Measurements from ENCODE around the gene YIF1B.

Gene YIF1B

DNA sequence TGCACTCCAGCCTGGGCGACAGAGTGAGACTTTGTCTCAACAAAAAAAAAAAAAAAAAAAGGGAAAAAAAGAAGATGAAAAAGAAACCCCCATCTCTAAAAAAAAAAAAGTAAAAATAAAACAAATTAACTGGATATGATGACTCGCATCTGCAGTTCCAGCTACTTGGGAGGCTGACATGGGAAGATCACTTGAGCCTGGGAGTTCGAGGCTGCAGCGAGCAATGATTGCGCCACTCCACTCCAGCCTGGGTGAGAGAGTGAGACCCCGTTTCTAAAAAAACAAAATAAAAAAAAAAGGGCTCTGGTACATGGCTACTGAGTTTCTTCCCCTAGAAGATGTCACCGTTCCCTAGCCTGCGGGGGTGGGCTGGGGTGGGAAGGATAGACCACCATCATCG, 17.5 kb upstream of the YIF1B start:
- no peak for DNase-seq

DNA sequence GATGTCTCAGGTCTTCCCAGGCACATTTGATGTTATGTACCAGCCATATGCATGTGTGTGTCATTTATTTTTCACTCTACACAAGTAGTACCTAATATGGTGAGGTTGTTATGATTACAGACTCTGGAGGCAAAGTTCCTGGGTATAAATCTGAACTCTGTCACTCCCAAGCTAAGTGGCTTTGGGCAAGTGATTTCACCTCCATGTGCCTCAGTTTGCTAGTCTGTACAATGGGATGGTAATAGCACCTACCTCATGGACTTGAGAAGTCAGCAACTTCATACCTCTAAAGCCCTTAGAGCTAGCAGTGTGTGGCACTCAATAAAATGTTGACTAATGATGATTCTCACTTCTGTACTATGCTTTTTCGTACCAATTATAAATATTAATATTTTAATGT, 16.0 kb upstream of the YIF1B start:
- no peak for DNase-seq

DNA sequence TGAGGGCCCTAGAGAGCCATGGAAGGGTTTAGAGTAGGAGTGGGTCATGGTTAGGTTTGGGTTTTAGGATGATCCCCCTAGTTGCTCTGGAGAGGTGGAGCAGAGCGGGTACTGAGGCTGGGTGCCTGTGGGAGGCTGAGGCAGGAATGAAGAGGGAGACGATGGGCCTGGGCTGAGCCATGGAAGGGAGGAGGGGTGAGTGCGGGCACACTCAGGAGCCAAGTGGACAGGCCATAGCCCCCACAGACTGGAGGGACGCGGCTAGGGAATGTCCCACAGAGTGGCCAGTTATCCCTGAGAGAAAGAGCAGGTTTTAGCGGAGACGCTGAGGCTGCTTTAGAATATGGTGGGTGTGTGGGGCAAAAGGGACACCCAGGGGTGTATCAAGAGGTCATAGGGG, 13.9 kb upstream of the YIF1B start:
- DNase-seq, result no peak

DNA sequence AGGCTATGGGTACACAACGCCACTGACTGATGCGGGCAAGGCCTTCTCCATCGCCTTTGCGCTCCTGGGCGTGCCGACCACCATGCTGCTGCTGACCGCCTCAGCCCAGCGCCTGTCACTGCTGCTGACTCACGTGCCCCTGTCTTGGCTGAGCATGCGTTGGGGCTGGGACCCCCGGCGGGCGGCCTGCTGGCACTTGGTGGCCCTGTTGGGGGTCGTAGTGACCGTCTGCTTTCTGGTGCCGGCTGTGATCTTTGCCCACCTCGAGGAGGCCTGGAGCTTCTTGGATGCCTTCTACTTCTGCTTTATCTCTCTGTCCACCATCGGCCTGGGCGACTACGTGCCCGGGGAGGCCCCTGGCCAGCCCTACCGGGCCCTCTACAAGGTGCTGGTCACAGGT, 10.8 kb upstream of the YIF1B start:
- no peak for DNase-seq

DNA sequence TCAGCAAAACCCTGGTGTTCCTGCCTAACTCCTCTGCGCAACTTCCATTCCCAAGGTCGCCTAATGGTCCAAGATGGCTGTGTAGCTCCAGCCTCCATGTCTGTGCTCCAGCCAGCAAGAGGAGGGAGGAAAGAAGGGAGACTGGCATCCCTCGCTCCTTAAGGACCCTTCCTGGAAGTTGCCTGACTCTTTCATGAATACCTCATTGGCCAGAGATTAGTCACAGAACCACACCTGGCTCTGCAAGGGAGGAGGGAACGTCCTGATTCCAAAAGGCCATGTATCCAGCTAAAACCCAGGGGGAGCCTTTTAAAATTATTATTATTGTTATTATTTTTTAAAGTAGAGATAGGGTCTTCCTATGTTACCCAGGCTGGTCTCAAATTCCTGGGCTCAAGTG, 8.7 kb upstream of the YIF1B start:
- DNase-seq, result no peak

DNA sequence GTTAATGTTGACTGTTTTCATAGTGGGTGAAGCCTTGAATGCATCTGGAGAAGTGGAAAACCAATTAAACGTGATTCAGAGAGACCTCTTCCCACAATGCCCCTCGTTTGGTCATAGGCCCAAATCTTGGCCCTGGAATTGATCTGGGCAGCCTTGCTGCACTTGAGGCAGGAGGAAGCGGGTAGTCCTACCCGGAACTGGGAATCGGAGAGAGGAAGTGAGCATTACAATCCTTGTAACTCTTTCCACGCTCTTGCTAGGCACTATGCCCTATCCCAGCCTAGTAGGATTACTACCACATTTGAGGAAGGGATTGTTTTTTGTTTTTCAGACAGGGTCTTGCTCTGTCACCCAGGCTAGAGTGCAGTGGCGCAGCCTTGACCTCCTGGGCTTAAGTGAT, 7.5 kb upstream of the YIF1B start:
- DNase-seq, result no peak

DNA sequence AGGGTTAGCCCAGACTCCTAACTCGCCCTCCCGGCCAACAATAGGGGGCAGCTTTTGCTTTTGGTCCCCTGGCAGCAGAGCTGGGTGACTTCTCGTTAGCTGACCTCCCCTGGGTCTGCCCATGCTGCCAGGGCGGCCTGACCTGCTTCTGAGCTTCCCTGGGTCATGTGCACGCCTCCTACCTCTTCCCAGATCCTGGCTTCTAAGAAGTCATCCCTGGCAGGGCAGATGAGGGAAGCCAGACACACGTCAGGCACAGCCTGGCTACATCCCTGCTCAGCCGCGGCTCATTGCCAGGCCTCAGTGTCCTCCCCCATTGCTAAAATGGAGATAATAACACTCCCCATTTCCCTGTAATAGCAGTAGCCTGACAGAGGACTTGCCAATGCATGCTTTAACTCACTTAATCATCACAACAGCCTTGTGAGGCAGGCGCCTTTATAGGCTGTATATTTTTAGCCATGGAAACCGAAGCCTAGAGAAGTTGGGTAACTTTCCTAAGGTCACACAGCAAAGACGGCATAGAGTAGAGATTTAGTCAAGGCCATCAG, 6.0 kb upstream of the YIF1B start:
- DNase-seq, result no peak

DNA sequence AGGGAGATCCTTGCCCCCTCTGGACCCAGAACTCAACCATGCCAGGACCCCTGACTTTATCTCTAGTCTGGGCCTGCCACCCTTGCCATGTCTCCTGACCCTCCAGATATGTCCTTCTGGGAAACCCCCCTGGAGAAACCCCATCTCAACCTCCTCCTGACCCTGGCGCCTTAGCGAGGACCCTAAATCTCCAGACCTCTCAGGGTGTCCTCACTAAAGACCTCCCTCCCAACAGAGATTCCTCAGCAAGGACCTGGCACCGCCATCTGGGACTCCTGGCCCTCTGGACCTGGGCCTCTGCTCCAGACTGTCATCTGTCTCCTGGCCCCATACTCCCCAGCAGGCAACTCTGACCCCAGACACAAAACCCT, 5.2 kb upstream of the YIF1B start:
- DNase-seq, result no peak

DNA sequence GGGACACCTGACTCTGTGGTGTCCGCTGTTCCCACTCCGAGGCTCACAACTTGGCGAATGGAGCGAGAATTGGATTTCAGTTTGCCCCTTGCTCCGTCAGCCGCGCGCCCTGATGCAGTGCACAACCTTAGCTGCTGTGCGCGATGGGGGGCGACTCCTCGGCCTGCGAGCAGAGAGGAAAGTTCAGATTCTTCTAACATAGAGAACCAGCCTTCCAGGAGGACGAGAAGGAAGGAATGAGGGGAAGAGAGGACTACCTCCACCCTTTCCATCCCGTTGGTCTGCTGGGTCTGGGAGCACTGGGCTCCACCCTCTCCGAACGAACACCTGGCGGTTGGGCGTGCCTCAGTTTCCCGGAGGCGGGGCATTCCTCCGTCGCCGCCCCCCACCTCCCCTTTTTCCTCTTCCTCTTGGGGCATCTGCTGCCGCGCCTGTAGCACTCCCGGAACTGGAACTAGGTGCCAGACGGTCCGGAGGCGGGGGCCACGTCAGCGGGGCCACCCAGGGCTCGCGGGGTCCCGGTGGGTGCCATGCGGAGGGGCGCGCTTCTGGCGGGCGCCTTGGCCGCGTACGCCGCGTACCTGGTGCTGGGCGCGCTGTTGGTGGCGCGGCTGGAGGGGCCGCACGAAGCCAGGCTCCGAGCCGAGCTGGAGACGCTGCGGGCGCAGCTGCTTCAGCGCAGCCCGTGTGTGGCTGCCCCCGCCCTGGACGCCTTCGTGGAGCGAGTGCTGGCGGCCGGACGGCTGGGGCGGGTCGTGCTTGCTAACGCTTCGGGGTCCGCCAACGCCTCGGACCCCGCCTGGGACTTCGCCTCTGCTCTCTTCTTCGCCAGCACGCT, 3.9 kb upstream of the YIF1B start, which contains the start of gene KCNK6:
Gene KCNK6 (plus strand): TSS at position 425 of the 838 bp plus-strand sequence. CDS start 106 bp downstream, at position 531.
- DNase-seq, result peak in 4 of 5 experiments; percentile 19 to 57 (median 41)

DNA sequence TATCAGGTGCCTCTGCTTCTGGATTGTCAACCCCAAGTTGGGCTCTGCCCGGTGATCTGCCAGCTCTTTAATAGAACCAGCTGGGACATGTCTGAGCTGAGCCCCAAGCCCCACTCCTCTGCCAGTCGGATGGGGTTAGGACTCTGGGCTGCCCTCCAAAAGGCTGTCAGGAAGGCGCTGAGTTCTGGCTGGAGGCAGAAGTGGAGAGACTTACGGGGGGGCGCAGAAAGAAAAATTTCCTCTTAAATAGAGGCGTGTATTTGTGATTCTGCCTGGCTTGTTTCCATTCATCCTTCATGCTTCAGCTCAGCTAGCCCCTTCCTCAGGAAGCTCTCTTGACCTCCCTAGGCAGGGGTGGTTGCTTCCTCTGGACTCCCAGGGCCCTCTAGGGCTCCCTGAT, 2.9 kb upstream of the YIF1B start:
- no peak for DNase-seq

DNA sequence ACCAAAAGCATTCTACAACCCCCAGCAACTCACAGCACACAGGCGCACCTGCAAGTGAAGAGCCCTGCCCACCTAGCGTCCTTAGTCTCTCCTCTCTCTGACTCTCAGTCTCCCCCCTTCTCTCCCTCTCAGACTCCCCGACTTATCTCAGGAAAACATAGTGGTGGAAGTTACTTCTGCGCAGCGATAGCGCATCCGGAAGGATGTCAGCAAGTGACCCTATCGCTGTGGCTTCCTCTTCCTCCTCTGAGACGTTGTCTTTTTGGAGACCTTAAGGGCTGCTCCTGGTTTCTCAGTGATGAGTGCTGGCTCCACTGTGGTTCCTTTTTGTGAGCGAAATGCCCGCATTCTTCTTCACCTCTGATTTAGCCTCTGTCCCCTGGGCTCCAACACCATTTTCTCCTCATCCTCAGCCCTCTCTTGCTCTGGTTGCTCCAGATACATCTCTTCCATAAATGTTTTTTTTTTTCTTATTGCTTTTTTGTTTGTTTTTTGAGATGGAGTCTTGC, 1.4 kb upstream of the YIF1B start:
- peak in 3 of 5 experiments; percentile 13 to 73 (median 22) for DNase-seq

DNA sequence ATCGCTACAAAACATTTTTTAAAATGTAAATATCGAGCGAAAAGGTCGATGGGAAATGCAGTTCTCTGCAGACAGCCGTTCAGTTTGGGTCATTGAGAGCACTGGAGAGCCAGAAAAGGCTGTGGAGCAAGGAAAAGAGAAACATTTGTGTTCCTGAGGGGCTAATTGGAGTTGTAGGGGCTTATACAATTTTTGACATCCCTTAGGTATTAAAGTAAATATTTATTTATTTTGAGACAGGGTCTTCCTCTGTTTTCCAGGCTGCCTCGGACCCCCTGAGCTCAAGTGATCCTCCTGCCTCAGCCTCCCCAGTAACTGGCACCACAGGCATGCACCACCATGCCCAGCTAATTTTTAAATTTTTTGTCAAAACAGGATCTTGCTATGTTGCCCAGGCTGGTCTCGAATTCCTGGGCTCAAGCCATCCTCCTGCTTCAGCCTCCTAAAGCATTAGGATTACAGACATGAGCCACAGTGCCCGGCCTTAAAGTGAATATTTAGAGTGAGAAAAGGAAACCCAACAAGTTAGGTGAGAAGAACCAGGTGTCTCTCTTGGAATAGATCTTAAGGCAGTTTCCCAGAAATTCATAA, 825 bp upstream of the YIF1B start:
- DNase-seq, result peak in 1 of 5 experiments; percentile 66

DNA sequence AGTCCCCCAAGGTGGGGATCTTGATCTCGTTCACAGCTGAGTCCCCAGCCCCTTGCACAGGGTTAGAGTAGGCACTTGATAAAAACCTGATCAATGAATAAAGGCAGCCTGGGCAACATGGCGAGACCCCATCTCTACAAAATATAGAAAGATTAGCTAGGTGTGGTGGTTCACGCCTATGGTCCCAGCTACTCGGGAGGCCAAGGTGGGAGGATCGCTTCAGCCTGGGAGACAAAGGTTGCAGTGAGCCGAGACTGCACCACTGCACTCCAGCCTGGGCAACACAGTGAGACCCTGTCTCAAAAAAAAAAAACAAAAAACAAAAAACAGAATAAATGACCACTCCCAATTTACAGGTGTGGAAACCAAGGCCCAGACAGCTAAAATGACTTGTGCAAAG, 4.8 kb downstream of the YIF1B start:
- DNase-seq, result no peak

DNA sequence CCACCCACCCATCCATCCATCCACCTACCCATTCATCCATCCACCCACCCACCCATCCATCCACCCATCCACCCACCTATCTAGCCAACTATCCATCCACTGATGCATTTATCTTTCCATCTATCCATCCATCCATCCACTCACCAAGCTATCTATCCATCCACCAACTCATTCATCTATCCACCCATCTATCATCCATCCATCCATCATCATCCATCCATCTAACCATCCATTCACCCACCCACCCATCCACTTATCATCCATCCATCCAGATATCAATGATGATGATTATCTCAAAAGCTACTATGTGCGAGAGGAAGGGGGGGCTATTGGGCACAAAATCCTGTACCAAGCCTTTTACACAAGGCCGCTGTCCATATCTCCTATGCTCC, 5.5 kb downstream of the YIF1B start:
- no peak for DNase-seq

DNA sequence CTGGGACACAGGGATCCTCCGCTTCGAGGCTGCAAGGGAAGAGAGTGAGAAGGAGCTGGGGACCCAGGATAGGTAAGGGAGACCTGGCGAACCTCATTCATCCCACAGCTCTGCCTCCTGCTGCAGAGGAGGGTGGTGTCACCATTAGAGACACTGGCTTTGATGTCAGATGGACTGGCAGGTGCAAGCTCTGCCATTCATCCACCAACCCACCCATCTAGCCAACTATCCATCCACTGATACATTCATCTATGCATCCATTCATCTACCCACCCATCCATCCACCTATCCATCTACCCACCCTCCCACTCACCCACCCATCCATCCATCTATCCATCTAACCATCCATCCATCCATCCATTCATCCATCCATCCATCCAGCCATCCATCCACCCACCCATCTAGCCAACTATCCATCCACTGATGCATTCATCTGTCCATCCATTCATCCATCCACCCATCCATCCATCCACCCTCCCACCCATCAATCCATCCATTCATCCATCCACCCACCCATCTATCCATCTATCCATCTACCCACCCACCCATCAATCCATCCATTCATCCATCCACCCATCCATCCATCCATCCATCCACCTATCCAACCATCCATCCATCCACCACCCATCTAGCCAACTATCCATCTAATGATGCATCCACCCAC, 6.0 kb downstream of the YIF1B start:
- no peak for DNase-seq

DNA sequence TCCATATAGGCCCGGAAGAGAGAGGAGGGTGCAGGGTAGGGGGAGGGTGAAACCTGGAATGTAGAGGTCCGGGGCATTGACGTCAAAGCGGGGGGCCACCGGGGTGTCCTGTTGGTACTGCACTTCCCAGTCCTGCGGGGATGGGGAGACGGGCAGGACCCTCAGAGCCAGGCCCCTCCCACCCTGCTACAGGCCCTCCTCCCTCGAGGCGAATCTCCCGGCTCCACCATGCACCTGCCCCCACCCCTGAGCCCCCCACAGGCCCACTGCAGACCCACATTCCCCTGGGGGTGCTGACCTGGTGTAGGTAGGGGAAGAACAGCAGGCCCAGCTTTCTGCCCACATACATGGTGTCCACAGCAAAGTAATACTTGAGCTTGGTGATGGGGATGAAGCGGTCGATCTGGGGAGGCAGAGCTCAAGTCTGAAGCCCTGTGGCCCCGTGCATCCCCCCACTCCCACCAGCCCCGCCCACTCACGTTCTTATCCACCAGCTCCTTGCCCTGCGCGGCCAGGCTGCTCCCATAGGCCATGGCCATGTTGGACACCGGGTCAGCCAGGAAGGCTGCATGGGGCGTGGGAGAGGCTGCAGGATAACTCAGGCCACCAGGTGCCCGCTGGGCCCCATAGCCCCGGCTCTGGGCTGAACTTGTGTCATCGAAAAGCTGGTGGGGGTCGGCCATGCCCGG, 6.7 kb downstream of the YIF1B start:
- no peak for DNase-seq

DNA sequence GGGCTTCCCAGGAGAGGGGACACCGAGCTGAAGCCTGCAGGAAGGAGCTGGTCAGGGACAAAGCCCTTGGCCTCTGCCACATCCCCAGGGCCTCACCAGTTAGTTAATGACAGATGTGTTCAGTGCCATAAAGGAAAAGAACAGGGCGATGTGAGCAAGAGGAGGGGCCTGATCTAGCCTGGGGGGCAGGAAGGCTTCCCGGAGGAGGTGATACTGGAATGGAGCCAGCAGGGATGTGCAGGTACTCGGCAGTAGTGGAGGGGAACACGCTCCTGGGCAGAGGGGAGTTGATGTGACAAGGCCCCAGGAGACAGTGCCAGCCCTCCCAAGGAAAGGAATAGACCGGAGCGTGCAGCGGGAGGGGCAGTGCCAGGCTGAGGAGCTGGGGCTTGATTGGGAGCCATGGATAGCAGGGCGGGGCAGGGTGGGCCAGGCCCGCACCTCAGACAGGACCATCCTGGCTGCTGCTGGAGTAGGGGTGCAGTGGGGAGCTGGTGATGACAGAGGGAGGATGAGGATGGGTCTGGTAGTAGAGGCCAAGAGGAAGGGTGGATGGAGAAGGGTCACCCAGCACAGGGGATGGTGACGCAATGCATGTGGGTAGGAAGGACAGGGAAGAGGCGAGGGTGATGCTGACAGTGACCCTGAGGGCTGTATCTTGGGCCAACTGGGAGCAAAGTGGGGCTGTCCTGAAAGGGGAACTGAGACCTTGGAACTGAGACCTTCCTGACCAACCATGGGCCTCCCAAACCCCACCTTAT, 7.6 kb downstream of the YIF1B start:
- no peak for DNase-seq

DNA sequence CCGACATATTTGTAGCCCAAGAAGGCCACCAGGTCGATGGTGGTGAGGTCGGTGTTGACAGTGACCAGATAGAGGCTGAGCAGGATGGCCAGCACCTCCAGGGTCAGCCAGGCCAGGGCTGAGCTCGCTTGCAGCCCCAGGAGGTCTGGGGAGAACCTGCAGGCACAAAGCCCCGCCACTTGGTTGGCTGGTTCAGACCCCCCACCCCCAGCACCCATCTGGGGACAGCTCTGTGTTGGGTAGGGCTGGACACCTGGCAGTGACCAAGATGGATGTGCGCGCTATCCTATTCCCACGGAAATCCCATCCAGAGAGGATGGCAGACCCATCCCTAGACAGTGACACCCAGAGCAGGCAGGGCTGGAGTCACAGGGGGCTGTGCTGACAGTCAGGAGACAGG, 8.2 kb downstream of the YIF1B start:
- no peak for DNase-seq

DNA sequence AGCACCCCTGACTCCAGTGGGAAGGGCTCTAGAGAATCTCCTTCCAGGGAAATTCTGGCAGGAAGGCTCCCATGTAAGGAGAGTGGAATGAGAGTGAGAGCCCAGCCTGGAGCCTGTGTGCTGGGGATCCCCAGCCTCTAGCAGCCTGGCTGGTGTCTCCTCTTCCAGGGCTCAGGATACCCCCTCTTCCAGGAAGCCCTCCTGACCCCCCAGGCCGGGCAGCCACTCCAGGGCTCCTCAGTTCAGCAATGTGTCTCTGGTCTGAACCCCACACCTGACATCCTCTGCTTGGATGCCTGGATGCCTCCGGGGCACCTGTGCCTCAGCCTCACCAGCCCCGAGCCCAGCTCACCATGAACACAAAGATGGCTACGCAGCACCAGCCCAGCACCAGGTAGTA, 8.7 kb downstream of the YIF1B start:
- DNase-seq, result no peak

DNA sequence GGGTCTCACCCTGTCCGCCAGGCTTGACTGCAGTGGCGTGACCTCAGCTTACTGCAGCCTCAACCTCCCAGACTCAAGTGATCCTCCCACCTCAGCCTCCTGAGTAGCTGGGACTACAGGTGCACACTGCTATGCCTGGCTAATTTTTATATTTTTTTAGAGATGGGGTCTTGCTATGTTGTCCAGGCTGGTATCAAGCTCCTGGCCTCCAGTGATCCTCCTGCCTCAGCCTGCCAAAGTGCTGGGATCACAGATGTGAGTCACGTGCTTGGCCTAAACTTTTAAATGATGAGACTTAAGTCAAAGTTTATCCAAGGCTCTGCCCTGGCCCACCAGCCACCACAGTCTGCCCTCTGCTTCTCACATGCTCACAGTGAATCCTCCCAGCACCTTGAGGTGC, 9.5 kb downstream of the YIF1B start:
- no peak for DNase-seq

DNA sequence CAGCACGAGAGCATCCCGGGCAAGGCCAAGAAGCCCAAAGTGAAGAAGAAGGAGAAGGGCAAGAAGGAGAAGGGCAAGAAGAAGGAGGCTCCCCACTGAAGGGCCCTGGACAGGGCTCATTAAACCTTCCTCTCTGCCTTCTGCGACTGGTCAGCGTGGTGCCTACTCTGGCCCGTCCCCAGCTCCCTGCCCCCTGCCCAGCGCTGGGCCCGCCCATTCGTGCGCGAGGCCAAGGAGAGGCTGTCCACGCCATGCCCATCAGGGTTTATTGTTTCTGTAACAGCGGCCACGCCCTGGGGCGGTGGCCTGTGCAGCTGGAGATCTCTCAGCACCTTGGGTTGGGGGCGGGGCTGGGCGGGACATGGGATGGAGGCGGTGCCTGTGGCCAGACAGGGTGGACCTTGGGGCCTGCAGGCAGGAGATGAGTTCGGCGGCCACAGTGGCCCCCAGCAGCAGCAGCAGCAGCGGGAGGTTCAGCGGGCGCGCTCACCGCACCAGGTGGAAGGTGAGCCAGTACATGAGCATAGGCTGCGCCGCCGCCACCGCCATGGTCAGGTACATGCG, 10.8 kb downstream of the YIF1B start:
- DNase-seq, result no peak
